Panc1 (cell line): ENCODE results near the gene DENND1C. TPM values are rescaled to one million over a fixed set of nuclear protein-coding genes. Genes with fewer than 3 reads are reported as not detected.
A peak's percentile ranks its signal among the peaks of the same experiment; 100 is the strongest.

Experiments
- ATAC-seq: fragments of 200-7000 bp; cut with Tn5 transposase; 2 replicates; pipeline ENCODE4 v1.9.1; 2020; ENCODE audit warnings: mild to moderate bottlenecking, moderate library complexity
- BruUV-seq: library from RNA; stranded (reverse); fragments of 400-500 nt; replicated peaks from 2 replicates; lab custom pipeline; 2021; lab: Mats Ljungman, UMichigan
- CTCF ChIA-PET: fragments of 300-600 bp; sonication (Branson Sonifier 250); formaldehyde crosslinking; loops from one replicate; lab custom pipeline; 2022; ENCODE audit warnings: antibody characterized with exemption; lab: Charles Lee
- POLR2A ChIA-PET: fragments of 300-600 bp; sonication (Branson Sonifier 250); formaldehyde crosslinking; loops from one replicate; lab custom pipeline; 2022; ENCODE audit warnings: antibody characterized with exemption; lab: Charles Lee
- DNase-seq: peaks from one replicate; pipeline ENCODE4 v3.0.0-alpha.2; 2010; ENCODE audit warnings: low read depth, low spot score
- H3K27ac ChIP-seq: 2 replicates; pipeline ENCODE4 v1.5.1; 2011; ENCODE audit warnings: mild to moderate bottlenecking, low read length, inconsistent platforms
- H3K27me3 ChIP-seq: fragments of 200-500 bp; sonication (Bioruptor generic); 2 replicates; pipeline ENCODE4 v1.6.0; 2014; ENCODE audit warnings: low read length, inconsistent platforms; ENCODE audit not compliant: control insufficient read depth, insufficient read depth
- H3K36me3 ChIP-seq: fragments of 200-500 bp; sonication (Bioruptor generic); 2 replicates; pipeline ENCODE4 v1.5.1; 2014; ENCODE audit warnings: inconsistent platforms, mild to moderate bottlenecking, low read length, moderate library complexity; ENCODE audit not compliant: control insufficient read depth, insufficient read depth
- H3K4me1 ChIP-seq: 2 replicates; pipeline ENCODE4 v1.5.1; 2011; ENCODE audit warnings: inconsistent platforms, mild to moderate bottlenecking, low read length, moderate library complexity; ENCODE audit not compliant: control insufficient read depth, insufficient read depth
- H3K4me3 ChIP-seq, 2 experiments: 2 replicates each; pipeline ENCODE4 v1.5.1; 2011 to 2012; ENCODE audit warnings: low read depth in 2 of 2, low read length in 2 of 2, mild to moderate bottlenecking in 2 of 2, inconsistent platforms in 1 of 2, moderate library complexity in 1 of 2
- H3K9me3 ChIP-seq: fragments of 200-500 bp; sonication (Bioruptor generic); 2 replicates; pipeline ENCODE4 v1.5.1; 2014; ENCODE audit warnings: low read depth, mild to moderate bottlenecking, inconsistent platforms, low read length, moderate library complexity; ENCODE audit not compliant: control insufficient read depth, insufficient read depth
- POLR2AphosphoS5 ChIP-seq: IDR thresholded peaks from 2 replicates; pipeline ENCODE4 v1.6.1; 2012; ENCODE audit warnings: mild to moderate bottlenecking, low read depth, low read length, moderate library complexity
- SIN3A ChIP-seq: IDR thresholded peaks from 2 replicates; pipeline ENCODE4 v1.6.1; 2012; ENCODE audit warnings: low read depth, mild to moderate bottlenecking, low read length, moderate library complexity, borderline replicate concordance; ENCODE audit not compliant: insufficient read depth
- TCF7L2 ChIP-seq: IDR thresholded peaks from 2 replicates; pipeline ENCODE4 v1.6.1; 2011; ENCODE audit warnings: mild to moderate bottlenecking, low read depth, low read length, inconsistent platforms
- in situ Hi-C: cut with HindIII; loops from 2 replicates; pipeline ENCODE4 v1.10.0; 2016; ENCODE audit warnings: low sequenced_read_pairs, low pct_unique_long_range_greater_than_20kb
- intact Hi-C: fragments of 100-400 bp; cut with micrococcal nuclease; formaldehyde crosslinking; loops from one replicate; pipeline ENCODE4 v1.10.0; 2022; ENCODE audit not compliant: unreplicated experiment
- total RNA-seq: library from RNA; stranded (reverse); gene quantifications from one replicate; pipeline ENCODE4 v1.2.1, GENCODE V29; 2021; ENCODE audit not compliant: unreplicated experiment
- TF ChIP-seq, protein P1 (sequence below), 2 experiments: IDR thresholded peaks; 2 replicates each; pipeline ENCODE4 v1.6.1; 2011 to 2012; ENCODE audit warnings: low read depth in 2 of 2, control low read depth in 1 of 2, low read length in 1 of 2, mild to moderate bottlenecking in 1 of 2, moderate library complexity in 1 of 2; ENCODE audit not compliant: insufficient read depth in 1 of 2
- TF ChIP-seq, protein P2 (sequence below): fragments of 450-650 bp; IDR thresholded peaks from 2 replicates; pipeline ENCODE4 v1.5.1; 2017; ENCODE audit warnings: mild to moderate bottlenecking

Gene DENND1C
- total RNA-seq, 1 experiment from 2014 or later: 0.39 TPM

DNA sequence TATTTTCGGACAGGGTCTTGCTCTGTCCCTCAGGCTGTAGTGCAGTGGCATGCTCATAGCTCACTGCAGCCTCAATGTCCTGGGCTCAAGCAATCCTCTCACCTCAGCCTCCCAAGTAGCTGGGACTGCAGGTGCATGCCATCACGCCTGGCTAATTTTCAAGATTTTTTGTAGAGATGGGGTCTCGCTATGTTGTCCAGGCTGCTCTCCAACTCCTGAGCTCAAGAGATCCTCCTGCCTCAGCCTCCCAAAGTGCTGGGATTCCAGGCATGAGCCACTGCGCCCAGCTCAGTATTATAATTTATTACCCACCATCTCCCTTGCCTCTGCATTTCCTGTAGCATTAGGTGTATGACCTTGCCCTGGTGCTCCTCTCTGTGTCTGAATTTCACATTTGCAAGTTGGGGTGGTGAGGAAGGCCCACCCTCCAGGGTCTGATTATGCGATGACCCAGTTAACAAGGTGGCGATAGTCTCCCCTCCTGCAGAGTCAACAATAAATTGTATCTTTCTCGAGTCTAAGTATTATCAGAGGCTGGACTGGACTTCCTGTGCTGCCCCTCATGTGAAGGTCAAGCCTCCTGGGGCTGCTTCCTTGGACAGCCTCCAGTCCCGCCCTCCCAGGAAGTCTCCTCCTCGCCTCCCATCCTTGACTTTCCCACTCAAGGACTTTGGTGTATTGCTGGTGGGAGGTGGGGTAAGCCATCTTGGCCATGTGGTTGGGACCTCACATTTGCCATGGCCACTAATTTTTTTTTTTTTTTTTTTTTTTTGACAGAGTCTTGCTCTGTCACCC lies 22.0 kb upstream of the DENND1C start:
- DNase-seq (no peak), ATAC-seq (no peak)
- BruUV-seq: no TSS peak
- intact Hi-C loops: no loop called here
- CTCF ChIA-PET: no interaction called here
- no peak overlapping the region for H3K4me3 ChIP-seq
- H3K36me3 ChIP-seq: no peaks in the 10 kb centered on the region
- in situ Hi-C loops: no loop called here
- no peak overlapping the region for H3K27ac ChIP-seq
- H3K27me3 ChIP-seq: no peaks in the 10 kb centered on the region; the same call in 1 of the 2 replicates
- TF ChIP-seq, protein P1, sequence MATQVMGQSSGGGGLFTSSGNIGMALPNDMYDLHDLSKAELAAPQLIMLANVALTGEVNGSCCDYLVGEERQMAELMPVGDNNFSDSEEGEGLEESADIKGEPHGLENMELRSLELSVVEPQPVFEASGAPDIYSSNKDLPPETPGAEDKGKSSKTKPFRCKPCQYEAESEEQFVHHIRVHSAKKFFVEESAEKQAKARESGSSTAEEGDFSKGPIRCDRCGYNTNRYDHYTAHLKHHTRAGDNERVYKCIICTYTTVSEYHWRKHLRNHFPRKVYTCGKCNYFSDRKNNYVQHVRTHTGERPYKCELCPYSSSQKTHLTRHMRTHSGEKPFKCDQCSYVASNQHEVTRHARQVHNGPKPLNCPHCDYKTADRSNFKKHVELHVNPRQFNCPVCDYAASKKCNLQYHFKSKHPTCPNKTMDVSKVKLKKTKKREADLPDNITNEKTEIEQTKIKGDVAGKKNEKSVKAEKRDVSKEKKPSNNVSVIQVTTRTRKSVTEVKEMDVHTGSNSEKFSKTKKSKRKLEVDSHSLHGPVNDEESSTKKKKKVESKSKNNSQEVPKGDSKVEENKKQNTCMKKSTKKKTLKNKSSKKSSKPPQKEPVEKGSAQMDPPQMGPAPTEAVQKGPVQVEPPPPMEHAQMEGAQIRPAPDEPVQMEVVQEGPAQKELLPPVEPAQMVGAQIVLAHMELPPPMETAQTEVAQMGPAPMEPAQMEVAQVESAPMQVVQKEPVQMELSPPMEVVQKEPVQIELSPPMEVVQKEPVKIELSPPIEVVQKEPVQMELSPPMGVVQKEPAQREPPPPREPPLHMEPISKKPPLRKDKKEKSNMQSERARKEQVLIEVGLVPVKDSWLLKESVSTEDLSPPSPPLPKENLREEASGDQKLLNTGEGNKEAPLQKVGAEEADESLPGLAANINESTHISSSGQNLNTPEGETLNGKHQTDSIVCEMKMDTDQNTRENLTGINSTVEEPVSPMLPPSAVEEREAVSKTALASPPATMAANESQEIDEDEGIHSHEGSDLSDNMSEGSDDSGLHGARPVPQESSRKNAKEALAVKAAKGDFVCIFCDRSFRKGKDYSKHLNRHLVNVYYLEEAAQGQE (IDR thresholded peaks at IDR 0.05; ENCODE audit: insufficient read depth in 1 of 2, low read depth in 2 of 2, low read length in 1 of 2): no peak
- TF ChIP-seq TCF7L2: no peak
- TF ChIP-seq POLR2AphosphoS5: no peak
- TF ChIP-seq, protein P2, sequence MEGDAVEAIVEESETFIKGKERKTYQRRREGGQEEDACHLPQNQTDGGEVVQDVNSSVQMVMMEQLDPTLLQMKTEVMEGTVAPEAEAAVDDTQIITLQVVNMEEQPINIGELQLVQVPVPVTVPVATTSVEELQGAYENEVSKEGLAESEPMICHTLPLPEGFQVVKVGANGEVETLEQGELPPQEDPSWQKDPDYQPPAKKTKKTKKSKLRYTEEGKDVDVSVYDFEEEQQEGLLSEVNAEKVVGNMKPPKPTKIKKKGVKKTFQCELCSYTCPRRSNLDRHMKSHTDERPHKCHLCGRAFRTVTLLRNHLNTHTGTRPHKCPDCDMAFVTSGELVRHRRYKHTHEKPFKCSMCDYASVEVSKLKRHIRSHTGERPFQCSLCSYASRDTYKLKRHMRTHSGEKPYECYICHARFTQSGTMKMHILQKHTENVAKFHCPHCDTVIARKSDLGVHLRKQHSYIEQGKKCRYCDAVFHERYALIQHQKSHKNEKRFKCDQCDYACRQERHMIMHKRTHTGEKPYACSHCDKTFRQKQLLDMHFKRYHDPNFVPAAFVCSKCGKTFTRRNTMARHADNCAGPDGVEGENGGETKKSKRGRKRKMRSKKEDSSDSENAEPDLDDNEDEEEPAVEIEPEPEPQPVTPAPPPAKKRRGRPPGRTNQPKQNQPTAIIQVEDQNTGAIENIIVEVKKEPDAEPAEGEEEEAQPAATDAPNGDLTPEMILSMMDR: no peak
- no peak for TF ChIP-seq SIN3A
- POLR2A ChIA-PET: no interaction called here
- peaks cover 2% of the 10 kb centered on the region; the same call in 1 of the 2 replicates for H3K4me1 ChIP-seq
- no peaks in the 10 kb centered on the region for H3K9me3 ChIP-seq

DNA sequence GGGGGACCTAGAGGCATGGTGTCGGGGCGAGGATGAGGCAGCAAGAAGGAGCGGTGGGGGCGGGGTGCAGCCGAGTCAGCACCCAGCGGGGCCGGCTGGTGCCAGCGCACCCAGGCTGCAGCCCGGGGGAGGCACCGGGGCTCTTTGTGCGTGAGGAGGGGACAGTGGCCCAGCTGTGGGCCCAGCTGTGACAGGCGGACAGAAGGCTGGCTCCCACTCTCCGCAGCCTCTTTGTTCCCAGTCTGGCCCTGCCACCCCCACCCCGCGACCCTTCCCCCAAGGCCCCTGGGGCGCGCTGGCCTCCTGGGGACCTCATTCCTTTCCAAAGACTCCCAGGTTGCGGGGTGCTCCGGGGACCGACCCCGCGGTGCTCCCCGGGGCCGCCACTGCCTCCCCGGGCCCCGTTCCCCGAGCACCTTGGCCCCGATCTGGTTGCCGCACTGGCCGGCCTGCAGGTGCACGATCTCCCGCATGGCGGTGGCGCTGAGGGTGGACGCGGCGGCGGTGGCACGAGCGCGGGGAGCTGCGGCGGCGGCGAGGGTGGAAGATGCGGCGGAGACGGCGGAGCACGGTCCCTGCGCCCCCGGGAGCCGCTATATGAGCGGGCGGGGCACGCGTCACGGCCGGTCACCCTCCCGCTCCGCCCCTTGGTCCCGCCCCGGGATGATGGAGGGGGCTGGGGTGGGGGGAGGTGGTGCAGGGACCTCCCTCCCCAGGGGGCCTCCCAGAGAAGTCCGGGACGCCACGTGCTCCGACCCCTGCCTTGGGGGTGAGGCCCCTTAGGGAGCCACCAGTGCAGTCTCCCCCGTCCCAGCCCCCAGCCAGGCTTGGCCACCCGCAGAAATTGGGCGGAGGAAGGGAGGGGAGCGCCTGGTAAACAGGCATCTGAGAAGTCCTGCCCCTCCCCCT lies 20.4 kb upstream of the DENND1C start, which contains the start of gene TUBB4A:
TSS of gene TUBB4A (minus strand) at position 570 of the 909 bp plus-strand sequence. CDS start at position 473, 97 bp downstream.
- H3K9me3 ChIP-seq: no peaks in the 10 kb centered on the region
- H3K4me1 ChIP-seq: peaks cover 2% of the 10 kb centered on the region; the same call in 1 of the 2 replicates
- CTCF ChIA-PET: no interaction called here
- no peaks in the 10 kb centered on the region for H3K36me3 ChIP-seq
- TF ChIP-seq, protein P2: no peak
- no peak for TF ChIP-seq SIN3A
- TF ChIP-seq POLR2AphosphoS5: no peak
- TF ChIP-seq, protein P1 (IDR thresholded peaks at IDR 0.05; ENCODE audit: insufficient read depth in 1 of 2, low read depth in 2 of 2, low read length in 1 of 2): no peak
- no peak for TF ChIP-seq TCF7L2
- peak within 1 kb of the TSS; percentile 37 to 49 for H3K4me3 ChIP-seq
- ATAC-seq: peak; percentile 67
- no peak within 1 kb of the TSS for H3K27ac ChIP-seq
- intact Hi-C loops (no loop called here), in situ Hi-C loops (no loop called here)
- no peaks in the 10 kb centered on the region; the same call in 1 of the 2 replicates for H3K27me3 ChIP-seq
- POLR2A ChIA-PET: no interaction called here
- BruUV-seq: no TSS peak
- no peak for DNase-seq
